Measurements from ENCODE around the gene REV3L.

The REV3L gene

DNA sequence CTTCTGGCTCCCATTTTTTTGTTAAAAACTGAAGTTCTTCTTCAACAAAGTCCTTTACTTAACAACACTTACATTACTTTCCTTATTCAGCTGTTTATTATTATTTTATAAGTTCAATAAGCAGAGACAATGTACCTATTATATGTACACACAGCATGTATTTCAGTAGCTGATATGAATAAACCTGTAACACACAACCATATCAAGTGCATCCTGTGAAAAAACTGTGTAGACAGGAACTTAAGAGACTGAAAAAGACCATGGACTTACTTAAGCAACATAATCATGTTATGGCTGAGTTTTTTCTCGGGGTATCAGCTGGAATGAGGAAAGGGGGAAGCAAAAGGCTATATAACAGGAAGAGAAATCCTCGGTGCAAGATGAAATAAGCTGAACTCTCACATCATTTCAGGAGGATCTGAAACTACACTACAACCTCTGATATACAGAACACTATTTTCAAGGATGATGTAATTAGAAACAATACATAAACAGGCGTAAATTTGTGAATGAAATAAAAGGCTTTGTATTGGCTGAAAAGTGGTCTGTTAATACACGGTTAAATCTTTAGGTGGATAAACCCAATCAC is 70.9 kb downstream of the REV3L start:
- H3K36me3 ChIP-seq (ENCODE audit: control insufficient read depth, low read length) = peaks cover 72% of the 10 kb centered on the region
- TF ChIP-seq, protein P1, sequence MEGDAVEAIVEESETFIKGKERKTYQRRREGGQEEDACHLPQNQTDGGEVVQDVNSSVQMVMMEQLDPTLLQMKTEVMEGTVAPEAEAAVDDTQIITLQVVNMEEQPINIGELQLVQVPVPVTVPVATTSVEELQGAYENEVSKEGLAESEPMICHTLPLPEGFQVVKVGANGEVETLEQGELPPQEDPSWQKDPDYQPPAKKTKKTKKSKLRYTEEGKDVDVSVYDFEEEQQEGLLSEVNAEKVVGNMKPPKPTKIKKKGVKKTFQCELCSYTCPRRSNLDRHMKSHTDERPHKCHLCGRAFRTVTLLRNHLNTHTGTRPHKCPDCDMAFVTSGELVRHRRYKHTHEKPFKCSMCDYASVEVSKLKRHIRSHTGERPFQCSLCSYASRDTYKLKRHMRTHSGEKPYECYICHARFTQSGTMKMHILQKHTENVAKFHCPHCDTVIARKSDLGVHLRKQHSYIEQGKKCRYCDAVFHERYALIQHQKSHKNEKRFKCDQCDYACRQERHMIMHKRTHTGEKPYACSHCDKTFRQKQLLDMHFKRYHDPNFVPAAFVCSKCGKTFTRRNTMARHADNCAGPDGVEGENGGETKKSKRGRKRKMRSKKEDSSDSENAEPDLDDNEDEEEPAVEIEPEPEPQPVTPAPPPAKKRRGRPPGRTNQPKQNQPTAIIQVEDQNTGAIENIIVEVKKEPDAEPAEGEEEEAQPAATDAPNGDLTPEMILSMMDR (IDR thresholded peaks at IDR 0.05; ENCODE audit: low read depth, low read length, poor library complexity, severe bottlenecking) = no peak
- TF ChIP-seq EZH2phosphoT487 (IDR thresholded peaks at IDR 0.05; ENCODE audit: borderline replicate concordance, low read length) = no peak

DNA sequence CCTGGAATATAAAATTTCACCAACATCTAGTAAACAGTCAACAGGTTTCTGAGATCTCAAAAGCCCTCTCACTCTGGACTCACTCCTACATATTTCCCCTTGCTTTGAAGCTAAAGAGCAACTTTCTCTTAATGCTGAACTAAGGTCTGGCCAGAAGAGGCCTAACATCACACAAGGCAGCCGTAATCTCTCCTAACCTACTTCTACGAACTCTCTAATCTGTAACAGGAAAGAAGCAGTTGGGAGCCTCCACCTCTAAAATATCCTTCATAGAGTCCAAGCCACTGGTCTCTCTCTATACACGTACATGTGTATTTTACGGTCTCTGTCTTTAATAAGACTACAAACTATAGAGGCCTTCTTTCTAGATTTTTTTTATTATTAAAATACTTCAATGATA is 72.0 kb downstream of the REV3L start:
- Histone ChIP-seq H3K4me1 (ENCODE audit: control insufficient read depth, low read length) (peaks cover 49% of the 10 kb centered on the region), H3F3A (ENCODE audit: control insufficient read depth, insufficient read depth) (peaks cover 16% of the 10 kb centered on the region), H3K27ac (ENCODE audit: low read depth, low read length) (no peak overlapping the region), H3K4me3 (ENCODE audit: low read length) (no peak overlapping the region), H3K9me2 (replicated peaks; ENCODE audit: control insufficient read depth, low read length) (no peaks in the 10 kb centered on the region), H3K36me3 (ENCODE audit: control insufficient read depth, low read length) (peaks cover 66% of the 10 kb centered on the region), H3K4me2 (ENCODE audit: low read length) (0 out of 2 replicates have a peak overlapping the region, but pooled peaks have one; percentile 27), H3K27me3 (ENCODE audit: control insufficient read depth, low read length) (no peaks in the 10 kb centered on the region), H4K20me1 (ENCODE audit: control insufficient read depth, insufficient read depth, low read depth, low read length) (no peaks in the 10 kb centered on the region), H3K9me3 (ENCODE audit: control insufficient read depth, insufficient read depth, low read length) (no peaks in the 10 kb centered on the region), H3K79me2 (ENCODE audit: control insufficient read depth, low read length) (peaks cover 10% of the 10 kb centered on the region; the same call in 1 of the 2 replicates)
- TF ChIP-seq, protein P1 (IDR thresholded peaks at IDR 0.05; ENCODE audit: low read depth, low read length, poor library complexity, severe bottlenecking) = no peak
- no peak for TF ChIP-seq EZH2phosphoT487 (IDR thresholded peaks at IDR 0.05; ENCODE audit: borderline replicate concordance, low read length)

More for the DNA sequence above, 70.9 kb downstream of the REV3L start:
- Histone ChIP-seq H3K27ac (ENCODE audit: low read depth, low read length) (peak overlapping the region; percentile 22), H3K4me1 (ENCODE audit: control insufficient read depth, low read length) (peaks cover 39% of the 10 kb centered on the region), H3K79me2 (ENCODE audit: control insufficient read depth, low read length) (peaks cover 20% of the 10 kb centered on the region), H3K4me2 (ENCODE audit: low read length) (peak overlapping the region; percentile 24), H4K20me1 (ENCODE audit: control insufficient read depth, insufficient read depth, low read depth, low read length) (no peaks in the 10 kb centered on the region), H3K27me3 (ENCODE audit: control insufficient read depth, low read length) (no peaks in the 10 kb centered on the region), H3K4me3 (ENCODE audit: low read length) (no peak overlapping the region), H3K9me3 (ENCODE audit: control insufficient read depth, insufficient read depth, low read length) (no peaks in the 10 kb centered on the region), H3K9me2 (replicated peaks; ENCODE audit: control insufficient read depth, low read length) (no peaks in the 10 kb centered on the region), H3F3A (ENCODE audit: control insufficient read depth, insufficient read depth) (peaks cover 6% of the 10 kb centered on the region)

DNA sequence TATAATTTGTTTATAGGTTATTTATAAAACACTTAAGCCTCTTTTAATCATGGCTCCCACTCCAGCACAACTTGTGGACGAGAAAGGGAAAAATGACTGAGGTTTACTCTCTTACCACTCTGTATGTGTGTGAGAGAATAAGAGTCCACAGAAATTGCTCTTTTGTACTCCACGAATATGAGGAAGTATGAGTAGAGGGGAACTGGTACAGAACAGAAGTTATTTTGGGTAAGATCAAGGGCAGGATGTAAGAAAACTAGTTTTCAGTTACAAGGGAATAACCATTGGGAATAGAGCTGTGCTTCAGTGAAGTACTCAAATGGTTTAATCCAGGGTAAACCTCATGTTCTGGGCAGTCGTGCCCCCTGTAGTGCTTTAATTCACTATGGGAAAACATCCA is 72.6 kb downstream of the REV3L start:
- H3K9me3 ChIP-seq (ENCODE audit: control insufficient read depth, insufficient read depth, low read length) = no peaks in the 10 kb centered on the region
- H3K4me1 ChIP-seq (ENCODE audit: control insufficient read depth, low read length) = peaks cover 52% of the 10 kb centered on the region
- TF ChIP-seq, protein P1 (IDR thresholded peaks at IDR 0.05; ENCODE audit: low read depth, low read length, poor library complexity, severe bottlenecking) = no peak
- no peak for TF ChIP-seq EZH2phosphoT487 (IDR thresholded peaks at IDR 0.05; ENCODE audit: borderline replicate concordance, low read length)
- H3K27me3 ChIP-seq (ENCODE audit: control insufficient read depth, low read length) = no peaks in the 10 kb centered on the region
- peaks cover 61% of the 10 kb centered on the region for H3K36me3 ChIP-seq (ENCODE audit: control insufficient read depth, low read length)
- no peaks in the 10 kb centered on the region for H3K9me2 ChIP-seq (replicated peaks; ENCODE audit: control insufficient read depth, low read length)
- no peaks in the 10 kb centered on the region for H4K20me1 ChIP-seq (ENCODE audit: control insufficient read depth, insufficient read depth, low read depth, low read length)
- H3K4me3 ChIP-seq (ENCODE audit: low read length) = no peak overlapping the region
- peaks cover 16% of the 10 kb centered on the region for H3F3A ChIP-seq (ENCODE audit: control insufficient read depth, insufficient read depth)
- H3K27ac ChIP-seq (ENCODE audit: low read depth, low read length) = peak overlapping the region; percentile 13; the same call in 1 of the 2 replicates
- peaks cover 9% of the 10 kb centered on the region; the same call in 1 of the 2 replicates for H3K79me2 ChIP-seq (ENCODE audit: control insufficient read depth, low read length)
- peak overlapping the region; percentile 27; the same call in 1 of the 2 replicates for H3K4me2 ChIP-seq (ENCODE audit: low read length)
